NOMO-1 (cell line): ENCODE results near the gene ARHGEF33.

Source experiments
- DNase-seq, 2 experiments: peaks; one replicate each; lab custom pipeline; 2025; ENCODE audit not compliant: unreplicated experiment in 2 of 2; lab: John Stamatoyannopoulos, UW

Gene ARHGEF33

GRCh38 chr2:38951766-38952165 lies 62.1 kb downstream of the ARHGEF33 start:
- DNase-seq, result no peak

DNA sequence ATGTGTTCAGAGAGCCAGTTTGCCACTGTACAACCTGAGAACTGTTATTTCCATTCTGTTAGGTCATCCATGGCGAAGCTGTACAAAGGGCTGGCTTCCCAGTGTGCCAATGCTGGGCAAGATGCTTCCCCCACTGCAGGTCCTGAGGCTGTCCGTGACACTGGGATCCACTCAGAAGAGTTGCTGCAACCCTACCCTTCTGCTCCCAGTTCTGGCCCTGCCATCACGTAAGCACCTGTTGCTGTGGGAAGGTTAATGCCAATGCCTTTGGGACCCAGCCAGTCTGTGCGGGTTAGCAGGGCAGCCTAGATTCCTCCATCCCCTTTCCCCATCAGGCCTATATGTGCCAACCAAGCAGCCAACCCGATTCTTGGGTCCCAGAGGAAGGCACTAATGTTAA lies 68.3 kb downstream of the ARHGEF33 start:
- DNase-seq, result no peak

GRCh38 chr2:38959466-38959865 lies 69.8 kb downstream of the ARHGEF33 start:
- DNase-seq, result no peak

GRCh38 chr2:38959938-38960608 lies 70.4 kb downstream of the ARHGEF33 start:
- DNase-seq, result no peak

DNA sequence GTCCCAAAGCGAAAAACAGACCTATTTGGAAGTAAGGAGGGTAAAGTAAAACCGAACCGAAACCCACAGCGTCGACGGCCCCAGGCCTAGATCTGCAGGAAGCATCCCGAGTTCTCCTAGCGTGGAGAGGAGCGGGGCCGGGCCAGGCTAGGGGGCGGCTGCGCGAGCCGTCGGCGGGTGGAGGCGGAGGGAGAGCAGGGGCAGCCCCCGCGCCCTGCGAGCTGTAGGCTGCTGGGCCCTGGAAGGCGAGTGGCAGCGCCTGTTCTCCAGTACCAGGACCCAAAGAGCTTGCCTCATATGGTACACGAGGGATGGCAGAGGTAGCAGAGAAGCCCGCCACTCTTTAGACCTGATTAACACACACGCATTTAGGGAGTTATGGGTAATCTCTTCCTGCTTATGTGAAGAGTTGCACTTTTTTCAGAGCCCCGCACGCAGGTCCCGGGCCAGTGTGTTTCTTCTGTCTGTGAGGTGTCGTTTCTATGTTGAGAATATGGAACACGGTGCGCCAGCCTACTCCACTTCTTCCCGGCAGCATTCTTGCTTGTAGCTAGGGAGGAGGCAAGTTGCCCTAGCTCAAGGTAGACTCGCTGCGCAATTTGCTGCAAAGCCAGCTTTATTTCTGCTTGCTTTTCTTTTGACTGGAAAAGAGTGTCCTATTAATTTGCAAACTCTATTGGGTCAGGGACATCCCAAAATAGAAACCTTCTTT lies 71.1 kb downstream of the ARHGEF33 start:
- no peak for DNase-seq

DNA sequence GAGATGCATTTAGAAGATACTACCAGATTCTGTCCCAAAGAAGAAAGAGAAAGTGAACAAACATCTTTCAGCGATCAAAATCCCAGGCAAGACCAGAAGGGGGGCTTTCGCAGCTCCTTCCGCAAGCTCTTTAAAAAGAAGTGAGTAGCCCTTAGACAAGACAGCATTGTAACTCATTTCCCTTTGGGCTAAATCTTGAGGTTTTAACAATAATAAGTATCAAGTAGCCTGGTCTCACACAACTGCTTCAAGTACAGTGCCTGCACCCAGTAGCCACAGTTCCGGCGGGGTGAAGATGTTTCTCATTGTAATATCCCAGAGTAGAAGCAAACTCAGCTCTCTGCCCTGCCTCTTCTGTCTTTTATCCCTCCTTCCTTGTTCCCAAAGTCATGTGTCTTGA lies 76.3 kb downstream of the ARHGEF33 start:
- DNase-seq, result no peak

DNA sequence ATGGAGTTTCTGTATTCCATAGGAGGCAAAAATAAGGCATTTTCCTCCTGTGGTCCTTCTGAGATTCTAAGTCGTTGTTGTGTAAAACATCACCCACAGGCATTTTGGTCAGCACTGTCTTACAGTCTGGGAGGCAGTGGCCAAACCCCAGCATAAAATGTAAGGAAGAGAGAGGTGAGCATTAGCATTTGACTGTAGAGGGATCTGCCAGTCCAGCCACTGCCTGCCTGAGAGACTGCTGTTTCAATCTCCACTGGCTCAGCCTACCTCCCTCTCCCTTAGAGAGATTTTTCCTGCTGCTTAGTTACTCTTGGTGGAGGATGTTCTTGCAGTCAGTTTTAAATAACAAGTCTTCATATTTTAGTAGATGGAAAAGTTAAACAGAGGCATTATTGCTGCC lies 77.0 kb downstream of the ARHGEF33 start:
- DNase-seq, result no peak

DNA sequence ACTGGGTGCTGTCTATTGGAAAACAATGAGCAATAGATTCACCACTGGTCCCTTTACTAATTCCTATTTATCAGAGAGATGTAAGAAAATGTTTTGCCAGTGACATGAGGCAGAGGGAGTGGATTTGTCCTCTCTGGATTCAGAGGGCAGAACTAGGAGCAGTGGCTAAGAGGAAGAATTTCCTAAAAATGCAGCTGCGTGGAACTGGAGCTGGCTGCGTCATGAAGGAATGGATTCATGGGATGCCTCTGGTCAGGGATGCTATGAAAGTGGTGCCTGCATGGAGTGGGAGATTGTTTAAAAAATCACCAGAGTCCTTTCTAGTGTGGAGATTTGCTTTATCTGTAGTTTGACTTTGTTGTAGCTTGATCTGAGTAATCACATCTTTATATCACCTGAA lies 78.3 kb downstream of the ARHGEF33 start:
- DNase-seq, result no peak

- no peak for DNase-seq
Measured at GRCh38 chr2:38971377-38971776, 81.7 kb downstream of the ARHGEF33 start.

- DNase-seq, result no peak
Measured at GRCh38 chr2:38973266-38973665, 83.6 kb downstream of the ARHGEF33 start.

DNA sequence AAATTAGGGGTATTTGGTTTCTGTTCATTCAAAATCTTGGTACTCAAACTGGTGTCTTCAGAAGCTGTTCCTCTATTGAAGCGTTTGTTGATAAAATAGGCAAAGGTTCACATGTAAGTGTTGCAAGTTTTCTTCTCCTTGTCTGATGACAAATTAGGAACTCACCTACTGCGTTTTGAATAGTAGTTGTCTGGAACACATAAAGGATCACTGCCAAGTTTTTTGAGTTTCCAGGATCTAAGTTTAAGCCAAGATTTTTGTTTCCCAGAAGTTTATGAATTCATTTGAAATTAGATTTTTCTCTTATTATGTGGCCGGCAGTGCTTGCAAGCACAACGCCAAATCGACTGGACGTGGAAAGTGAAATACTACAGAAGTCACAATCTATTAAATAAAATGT lies 85.4 kb downstream of the ARHGEF33 start:
- no peak for DNase-seq

GRCh38 chr2:38977047-38977446 lies 87.4 kb downstream of the ARHGEF33 start:
- DNase-seq, result no peak

GRCh38 chr2:38978296-38978903 lies 88.7 kb downstream of the ARHGEF33 start:
- peak; percentile 79 to 87 for DNase-seq

DNA sequence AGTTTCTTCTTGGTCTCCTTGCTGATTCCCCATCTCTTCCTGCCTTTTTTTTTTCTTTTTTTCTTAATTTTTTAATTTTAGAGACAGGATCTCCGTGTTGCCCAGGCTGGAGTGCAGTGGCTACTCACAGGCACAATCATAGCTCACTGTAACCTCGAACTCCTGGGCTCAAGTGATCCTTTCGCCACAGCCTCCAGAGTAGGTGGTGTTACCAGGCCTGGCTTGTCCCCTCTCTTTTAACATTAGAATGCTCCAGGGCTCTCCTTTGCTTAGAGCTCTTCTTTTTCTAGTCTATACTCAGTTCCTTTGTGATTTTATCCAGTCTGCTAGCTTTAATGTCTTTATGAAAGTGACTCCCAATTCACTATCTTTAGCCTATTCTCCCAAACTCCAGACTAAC lies 89.2 kb downstream of the ARHGEF33 start:
- DNase-seq, result no peak

DNA sequence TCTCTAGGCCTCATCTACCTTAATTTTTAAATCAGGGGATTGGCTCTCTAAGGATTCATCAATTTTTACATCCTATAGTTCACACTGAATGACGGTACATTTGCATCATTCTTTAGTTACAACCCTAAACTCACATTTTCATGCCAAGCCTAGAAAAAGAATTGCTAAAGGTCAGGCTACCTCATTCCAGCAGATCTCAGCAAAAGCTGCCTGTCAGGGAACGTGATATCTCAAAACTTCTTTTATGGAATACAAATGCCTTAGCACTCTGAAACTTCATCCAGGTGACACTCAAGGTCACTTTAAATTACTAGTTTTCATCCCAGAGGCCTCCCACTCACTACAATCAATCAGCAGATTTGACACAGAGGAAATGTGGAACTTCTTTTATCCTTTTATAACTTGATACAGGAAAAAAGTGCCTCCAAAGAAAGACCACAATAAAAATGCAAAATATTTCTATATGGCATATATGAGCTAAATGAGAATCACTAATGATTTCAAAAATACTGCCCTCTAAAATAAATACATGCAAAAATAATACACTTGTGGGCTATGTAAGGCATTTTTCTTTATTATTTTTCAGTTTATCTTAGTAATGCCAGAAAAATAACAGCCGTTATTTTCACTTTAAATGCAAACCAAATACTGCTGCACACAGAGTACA lies 91.5 kb downstream of the ARHGEF33 start:
- DNase-seq, result no peak

DNA sequence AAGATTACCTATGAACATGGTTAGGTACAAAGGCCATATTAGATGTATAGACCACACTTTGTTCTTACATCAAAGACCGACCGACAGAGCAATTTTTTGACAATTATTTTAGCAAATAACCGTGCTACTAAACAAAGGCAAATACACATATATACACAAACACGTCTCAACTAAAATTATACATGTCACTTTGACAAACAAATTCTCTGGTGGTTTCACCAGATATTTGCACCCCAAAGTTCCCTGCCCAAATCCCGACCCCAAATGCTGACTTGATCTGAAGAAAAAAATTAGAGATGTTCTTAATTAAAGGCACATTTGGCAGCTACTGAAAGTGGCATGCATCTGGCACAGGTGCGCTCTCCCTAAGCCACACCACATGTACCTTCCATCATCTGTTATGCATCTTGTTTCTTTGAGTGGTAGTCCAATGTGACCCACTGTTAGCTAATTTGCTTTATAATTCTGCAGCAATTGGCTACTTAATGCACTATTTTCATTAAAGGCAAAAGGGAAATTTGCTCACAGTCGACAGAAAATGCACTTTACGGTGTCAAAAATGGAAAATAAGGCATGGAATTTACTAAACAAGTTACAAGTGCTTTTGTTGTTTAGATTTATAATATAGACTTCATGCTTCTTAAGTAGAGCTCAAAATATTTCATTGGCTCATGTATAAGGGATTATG lies 92.1 kb downstream of the ARHGEF33 start:
- DNase-seq, result no peak

GRCh38 chr2:38982498-38982897 lies 92.8 kb downstream of the ARHGEF33 start:
- no peak for DNase-seq

GRCh38 chr2:38988716-38989115 lies 99.0 kb downstream of the ARHGEF33 start:
- DNase-seq, result no peak

DNA sequence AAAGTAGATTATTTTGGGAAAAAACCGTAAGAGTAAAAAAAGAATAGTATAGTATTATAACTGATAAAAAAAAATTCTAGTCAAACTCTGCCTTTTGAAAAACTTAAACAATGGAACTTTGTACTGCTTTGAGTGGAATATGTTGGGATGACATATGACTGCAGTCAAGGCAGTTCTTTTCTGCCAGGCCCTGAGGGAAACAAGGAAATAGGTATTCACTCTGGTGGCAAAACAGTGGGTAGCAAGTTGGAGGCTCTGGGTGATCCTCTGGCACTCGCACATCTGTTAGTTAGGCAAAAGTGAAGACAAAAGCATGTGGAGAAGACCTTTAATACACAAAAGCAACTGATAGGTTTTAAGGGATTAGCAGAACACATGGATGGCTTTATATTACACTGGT lies 102.2 kb downstream of the ARHGEF33 start:
- no peak for DNase-seq

DNA sequence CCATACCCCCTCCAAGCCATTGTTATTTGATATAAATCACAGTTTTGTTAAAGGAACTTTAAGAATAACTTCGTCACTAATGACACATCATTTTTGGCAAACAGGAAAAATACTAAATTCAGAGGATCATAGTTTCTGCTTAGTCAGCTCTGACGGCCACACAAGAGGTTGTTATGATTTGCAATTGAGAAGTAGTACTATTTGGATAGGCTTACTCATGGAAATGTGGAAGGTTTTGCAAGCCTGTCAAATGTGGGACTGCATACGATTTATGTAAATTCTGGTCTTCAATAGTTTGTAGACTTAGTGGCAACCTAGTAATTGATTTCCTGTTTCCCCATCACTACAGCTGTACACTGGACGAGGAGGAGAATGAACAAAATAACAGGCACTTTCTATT lies 108.1 kb downstream of the ARHGEF33 start:
- DNase-seq, result peak; percentile 80 to 96

DNA sequence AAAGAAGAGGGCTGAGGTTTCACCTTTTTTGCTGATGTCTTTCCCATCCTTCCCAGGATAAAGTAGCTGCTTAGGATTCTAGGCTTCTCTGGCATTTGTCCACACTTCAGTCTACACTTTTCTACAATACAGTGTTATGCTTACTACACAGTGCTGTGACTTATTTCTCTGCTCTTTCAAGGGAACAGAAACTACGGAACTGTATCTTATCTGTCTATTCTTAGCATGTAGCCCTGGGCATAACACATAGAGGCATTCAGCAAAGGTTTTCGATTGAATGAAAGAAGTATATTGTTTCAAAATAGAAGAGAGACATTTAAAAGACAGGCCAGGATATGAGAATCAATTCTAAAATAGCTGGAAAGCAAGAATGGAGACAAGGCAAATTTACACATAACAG lies 110.9 kb downstream of the ARHGEF33 start:
- no peak for DNase-seq
